Osteoblast (primary cell): ENCODE results near the gene IKZF5. TPM values are rescaled to one million over a fixed set of nuclear protein-coding genes. Genes with fewer than 3 reads are reported as not detected.

Experiments
- DNase-seq: peaks from one replicate; pipeline ENCODE4 v3.0.0; 2011; ENCODE audit warnings: low spot score, mixed read lengths; ENCODE audit not compliant: insufficient read length; ENCODE audit errors: missing footprints
- H2AFZ ChIP-seq: 2 replicates; pipeline ENCODE4 v1.6.0; 2011; ENCODE audit warnings: mild to moderate bottlenecking, low read length
- H3K27ac ChIP-seq: 2 replicates; pipeline ENCODE4 v1.5.1; 2011; ENCODE audit warnings: mild to moderate bottlenecking, low read depth, low read length, moderate library complexity
- H3K27me3 ChIP-seq: 2 replicates; pipeline ENCODE4 v1.6.0; 2012; ENCODE audit warnings: mild to moderate bottlenecking, control low read depth, inconsistent platforms, low read length, moderate library complexity; ENCODE audit not compliant: insufficient read depth
- H3K36me3 ChIP-seq: 2 replicates; pipeline ENCODE4 v1.5.1; 2011; ENCODE audit warnings: mild to moderate bottlenecking, low read length, control low read depth, moderate library complexity; ENCODE audit not compliant: insufficient read depth
- H3K4me1 ChIP-seq: 2 replicates; pipeline ENCODE4 v1.5.1; 2011; ENCODE audit warnings: mild to moderate bottlenecking, low read length, control low read depth, moderate library complexity; ENCODE audit not compliant: insufficient read depth
- H3K4me2 ChIP-seq: 2 replicates; pipeline ENCODE4 v1.6.0; 2011; ENCODE audit warnings: mild to moderate bottlenecking, low read length; ENCODE audit not compliant: insufficient read depth
- H3K4me3 ChIP-seq: fragments of 200-600 bp; sonication (generic); 3 replicates; pipeline ENCODE4 v1.5.1; 2012; ENCODE audit warnings: mild to moderate bottlenecking, low read length, inconsistent platforms; ENCODE audit not compliant: insufficient read depth
- H3K79me2 ChIP-seq: 2 replicates; pipeline ENCODE4 v1.6.0; 2012; ENCODE audit warnings: mild to moderate bottlenecking, low read length, control low read depth, inconsistent platforms; ENCODE audit not compliant: insufficient read depth
- H3K9me3 ChIP-seq: 2 replicates; pipeline ENCODE4 v1.5.1; 2011; ENCODE audit warnings: low read depth, low read length, control low read depth
- H4K20me1 ChIP-seq: 2 replicates; pipeline ENCODE4 v1.6.0; 2012; ENCODE audit warnings: mild to moderate bottlenecking, low read length, control low read depth; ENCODE audit not compliant: insufficient read depth
- total RNA-seq: library from RNA; depleted of rRNA; stranded (reverse); fragments of >200 nt; gene quantifications from 2 replicates; pipeline ENCODE4 v1.2.3, GENCODE V29; 2012
- TF ChIP-seq, protein P1 (sequence below): IDR thresholded peaks from 2 replicates; pipeline ENCODE4 v1.5.1; 2011; ENCODE audit warnings: mild to moderate bottlenecking, low read depth, low read length, moderate library complexity; ENCODE audit errors: extremely low read depth

Gene IKZF5
- total RNA-seq, 1 donor: 6.2 TPM

DNA sequence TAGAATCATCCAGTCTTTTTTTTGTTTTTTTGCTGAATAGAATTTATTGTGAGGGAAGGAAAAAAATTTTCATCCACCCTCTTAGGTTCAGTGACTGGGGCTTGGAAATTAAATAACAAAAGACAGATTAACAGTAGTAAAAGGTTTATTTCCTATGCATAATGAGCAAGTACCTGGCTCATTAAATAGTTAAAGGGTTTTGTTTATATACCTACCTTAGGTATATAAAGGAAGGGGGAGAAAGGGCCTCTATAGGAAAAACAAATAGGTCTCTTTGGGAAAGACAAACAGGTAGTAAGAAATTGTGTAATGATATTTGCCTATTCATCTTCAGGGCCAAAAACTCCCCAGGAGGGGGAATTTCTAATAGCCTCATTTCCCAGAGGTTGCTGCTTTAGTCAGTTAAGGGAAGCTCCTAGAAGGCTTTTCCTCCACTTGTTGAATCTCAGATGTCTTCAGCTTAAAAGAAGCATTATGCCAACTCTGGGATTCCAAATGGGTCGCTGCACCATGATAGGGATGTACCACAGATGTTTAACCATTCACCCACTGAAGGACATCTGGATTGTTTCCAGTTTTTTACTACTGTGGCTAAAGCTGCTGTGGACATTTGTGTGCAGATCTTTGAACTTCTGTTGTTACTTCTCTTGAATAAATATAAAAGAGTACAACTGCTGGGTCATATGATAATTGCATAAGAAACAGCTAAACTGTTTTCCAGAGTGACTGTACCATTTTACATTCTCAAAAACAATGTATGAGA lies 11.5 kb upstream of the IKZF5 start:
- no peaks in the 10 kb centered on the region for H4K20me1 ChIP-seq
- DNase-seq: no peak
- H3K9me3 ChIP-seq: no peaks in the 10 kb centered on the region
- H3K36me3 ChIP-seq: no peaks in the 10 kb centered on the region
- H2AFZ ChIP-seq: no peak overlapping the region
- no peak overlapping the region for H3K4me2 ChIP-seq
- H3K27me3 ChIP-seq: no peaks in the 10 kb centered on the region
- H3K27ac ChIP-seq: no peak overlapping the region
- no peaks in the 10 kb centered on the region for H3K79me2 ChIP-seq
- no peak overlapping the region for H3K4me3 ChIP-seq
- TF ChIP-seq, protein P1, sequence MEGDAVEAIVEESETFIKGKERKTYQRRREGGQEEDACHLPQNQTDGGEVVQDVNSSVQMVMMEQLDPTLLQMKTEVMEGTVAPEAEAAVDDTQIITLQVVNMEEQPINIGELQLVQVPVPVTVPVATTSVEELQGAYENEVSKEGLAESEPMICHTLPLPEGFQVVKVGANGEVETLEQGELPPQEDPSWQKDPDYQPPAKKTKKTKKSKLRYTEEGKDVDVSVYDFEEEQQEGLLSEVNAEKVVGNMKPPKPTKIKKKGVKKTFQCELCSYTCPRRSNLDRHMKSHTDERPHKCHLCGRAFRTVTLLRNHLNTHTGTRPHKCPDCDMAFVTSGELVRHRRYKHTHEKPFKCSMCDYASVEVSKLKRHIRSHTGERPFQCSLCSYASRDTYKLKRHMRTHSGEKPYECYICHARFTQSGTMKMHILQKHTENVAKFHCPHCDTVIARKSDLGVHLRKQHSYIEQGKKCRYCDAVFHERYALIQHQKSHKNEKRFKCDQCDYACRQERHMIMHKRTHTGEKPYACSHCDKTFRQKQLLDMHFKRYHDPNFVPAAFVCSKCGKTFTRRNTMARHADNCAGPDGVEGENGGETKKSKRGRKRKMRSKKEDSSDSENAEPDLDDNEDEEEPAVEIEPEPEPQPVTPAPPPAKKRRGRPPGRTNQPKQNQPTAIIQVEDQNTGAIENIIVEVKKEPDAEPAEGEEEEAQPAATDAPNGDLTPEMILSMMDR: no peak
- no peaks in the 10 kb centered on the region for H3K4me1 ChIP-seq

DNA sequence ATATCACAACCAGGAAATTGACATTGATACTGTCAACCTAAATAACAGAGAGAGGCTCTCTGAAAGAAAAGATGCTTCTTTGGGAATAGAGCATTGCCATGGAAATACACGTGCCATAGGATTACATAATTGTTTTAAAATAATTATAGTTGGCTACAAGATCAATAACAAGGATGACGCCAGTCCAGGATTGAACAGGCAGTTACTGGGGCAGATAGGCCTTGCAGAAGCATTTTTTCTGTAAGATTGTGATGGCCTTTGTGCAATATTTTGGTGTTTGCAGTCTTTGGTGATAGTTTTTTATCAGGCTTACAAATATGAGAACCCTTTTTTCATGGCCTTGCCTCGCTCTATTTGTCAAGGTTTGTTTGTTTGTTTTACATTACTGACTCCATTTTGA lies 10.7 kb upstream of the IKZF5 start:
- Histone ChIP-seq H3K79me2 (no peaks in the 10 kb centered on the region), H3K9me3 (no peaks in the 10 kb centered on the region), H4K20me1 (no peaks in the 10 kb centered on the region), H3K4me2 (no peak overlapping the region), H3K4me3 (no peak overlapping the region), H3K27me3 (no peaks in the 10 kb centered on the region), H3K36me3 (no peaks in the 10 kb centered on the region), H3K4me1 (no peaks in the 10 kb centered on the region), H3K27ac (no peak overlapping the region), H2AFZ (no peak overlapping the region)
- TF ChIP-seq, protein P1: no peak
- no peak for DNase-seq

DNA sequence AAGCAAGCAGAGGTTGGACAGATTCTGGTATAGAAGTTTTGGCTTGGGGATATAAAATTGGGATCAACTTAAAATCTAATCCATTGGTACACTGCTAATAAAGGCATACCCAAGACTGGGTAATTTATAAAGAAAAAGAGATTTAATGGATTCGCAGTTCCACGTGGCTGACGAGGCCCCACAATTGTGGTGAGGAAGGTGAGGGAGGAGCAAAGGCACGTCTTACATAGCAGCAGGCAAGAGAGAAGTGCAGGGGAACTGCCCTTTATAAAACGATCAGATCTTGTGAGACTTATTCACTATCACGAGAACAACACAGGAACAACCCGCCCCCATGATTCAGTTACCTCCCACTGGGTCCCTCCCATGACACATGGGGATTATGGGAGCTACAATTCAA lies 9.9 kb upstream of the IKZF5 start:
- TF ChIP-seq, protein P1: no peak
- H3K79me2 ChIP-seq: no peaks in the 10 kb centered on the region
- H3K27me3 ChIP-seq: no peaks in the 10 kb centered on the region
- no peak overlapping the region for H2AFZ ChIP-seq
- H3K9me3 ChIP-seq: no peaks in the 10 kb centered on the region
- no peak overlapping the region for H3K27ac ChIP-seq
- H3K4me2 ChIP-seq: no peak overlapping the region
- no peaks in the 10 kb centered on the region for H3K36me3 ChIP-seq
- DNase-seq: no peak
- H4K20me1 ChIP-seq: no peaks in the 10 kb centered on the region
- no peak overlapping the region for H3K4me3 ChIP-seq
- no peaks in the 10 kb centered on the region for H3K4me1 ChIP-seq

DNA sequence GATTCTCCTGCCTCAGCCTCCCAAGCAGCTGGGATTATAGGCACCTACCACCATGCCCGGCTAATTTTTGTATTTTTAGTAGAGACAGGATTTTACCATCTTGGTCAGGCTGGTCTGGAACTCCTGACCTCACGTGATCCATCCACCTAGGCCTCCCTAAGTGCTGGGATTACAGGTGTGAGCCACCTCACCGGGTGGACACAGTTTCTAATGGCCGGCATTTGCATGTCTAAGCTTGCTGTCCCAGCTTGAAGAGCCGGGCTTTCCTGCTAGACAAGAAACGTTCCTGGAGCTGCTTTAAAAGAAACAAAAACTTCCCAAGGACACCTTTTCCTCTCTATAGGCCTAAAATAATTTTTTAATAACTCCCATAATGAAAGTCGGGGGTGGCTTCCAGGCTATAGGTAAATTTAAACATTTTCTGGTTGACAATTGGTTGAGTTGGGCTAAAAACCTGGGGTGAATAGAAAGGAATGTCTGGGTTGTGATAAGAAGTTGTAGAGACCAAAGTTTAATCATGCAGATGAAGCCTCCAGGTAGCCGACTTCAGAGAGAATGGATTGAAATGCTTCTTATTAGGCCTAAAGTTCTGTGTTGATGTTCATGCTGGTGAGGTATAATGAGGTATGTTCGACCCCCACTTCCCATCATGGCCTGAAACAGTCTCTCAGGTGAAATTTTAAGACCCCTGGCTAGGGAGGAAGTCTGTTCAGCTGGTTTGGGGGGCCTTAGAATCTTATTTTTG lies 9.0 kb upstream of the IKZF5 start:
- TF ChIP-seq, protein P1: no peak
- Histone ChIP-seq H3K36me3 (no peaks in the 10 kb centered on the region), H3K79me2 (no peaks in the 10 kb centered on the region)

More for the DNA sequence above, 9.0 kb upstream of the IKZF5 start:
- no peaks in the 10 kb centered on the region for H3K9me3 ChIP-seq
- H3K4me2 ChIP-seq: no peak overlapping the region
- H4K20me1 ChIP-seq: no peaks in the 10 kb centered on the region
- no peak overlapping the region for H3K4me3 ChIP-seq
- no peak overlapping the region for H2AFZ ChIP-seq
- no peaks in the 10 kb centered on the region for H3K4me1 ChIP-seq
- no peaks in the 10 kb centered on the region for H3K27me3 ChIP-seq
- DNase-seq: no peak
- H3K27ac ChIP-seq: no peak overlapping the region
